ENCODE data around the gene INO80E.
A peak's percentile ranks its signal among the peaks of the same experiment; 100 is the strongest.
"Not testable (repeated sequence)": the region's sequence is repeated elsewhere in the genome, so short reads cannot be mapped to it uniquely, and the experiment has no call there.

The INO80E gene

GRCh38 chr16:29995911-29996765 lies at the start of gene INO80E:
Gene INO80E (plus strand): TSS chr16:29996241. CDS start chr16:29996311, 70 bp downstream.
- DNase-seq (ENCODE audit: low read depth in 2 of 2), result peak; percentile 99 to 100

GRCh38 chr16:29947897-29948296 lies 48.1 kb upstream of the INO80E start:
- DNase-seq (ENCODE audit: low read depth in 2 of 2), result no peak

GRCh38 chr16:29950806-29951461 lies 45.1 kb upstream of the INO80E start:
- DNase-seq (ENCODE audit: low read depth in 2 of 2), result no peak

- no peak for DNase-seq (ENCODE audit: low read depth in 2 of 2)
These were observed 44.2 kb upstream of the INO80E start for GRCh38 chr16:29951625-29952365.

GRCh38 chr16:29958756-29959155 lies 37.3 kb upstream of the INO80E start:
- no peak for DNase-seq (ENCODE audit: low read depth in 2 of 2)

GRCh38 chr16:29959293-29959692 lies 36.7 kb upstream of the INO80E start:
- DNase-seq (ENCODE audit: low read depth in 2 of 2), result no peak

- DNase-seq (ENCODE audit: low read depth in 2 of 2), result not testable (repeated sequence)
These were observed 36.2 kb upstream of the INO80E start for GRCh38 chr16:29959821-29960220.

- DNase-seq (ENCODE audit: low read depth in 2 of 2), result no peak
These were observed 34.9 kb upstream of the INO80E start for GRCh38 chr16:29961127-29961478.

- DNase-seq (ENCODE audit: low read depth in 2 of 2), result peak; percentile 88 to 92
These were observed 34.3 kb upstream of the INO80E start, which contains the start of gene TMEM219 for GRCh38 chr16:29961479-29962343. Gene TMEM219 (plus strand): TSS chr16:29962079. CDS start chr16:29963144, 1,065 bp downstream.

- no peak for DNase-seq (ENCODE audit: low read depth in 2 of 2)
These were observed 33.6 kb upstream of the INO80E start for GRCh38 chr16:29962344-29962994.

GRCh38 chr16:29963021-29963743 lies 32.9 kb upstream of the INO80E start:
- no peak for DNase-seq (ENCODE audit: low read depth in 2 of 2)

GRCh38 chr16:29968205-29968604 lies 27.8 kb upstream of the INO80E start:
- DNase-seq (ENCODE audit: low read depth in 2 of 2), result no peak

GRCh38 chr16:29971304-29971703 lies 24.7 kb upstream of the INO80E start:
- DNase-seq (ENCODE audit: low read depth in 2 of 2), result no peak

GRCh38 chr16:29972500-29972899 lies 23.5 kb upstream of the INO80E start:
- no peak for DNase-seq (ENCODE audit: low read depth in 2 of 2)

- no peak for DNase-seq (ENCODE audit: low read depth in 2 of 2)
These were observed 23.1 kb upstream of the INO80E start for GRCh38 chr16:29972992-29973383.

GRCh38 chr16:29973384-29974246 lies 22.4 kb upstream of the INO80E start, which contains the start of gene TAOK2:
Gene TAOK2 (plus strand): TSS chr16:29973868. CDS start chr16:29977773, 3,905 bp downstream.
- DNase-seq (ENCODE audit: low read depth in 2 of 2), result peak; percentile 99

- no peak for DNase-seq (ENCODE audit: low read depth in 2 of 2)
These were observed 21.5 kb upstream of the INO80E start for GRCh38 chr16:29974291-29975133.

- DNase-seq (ENCODE audit: low read depth in 2 of 2), result no peak
These were observed 20.9 kb upstream of the INO80E start for GRCh38 chr16:29975134-29975538.

All from stimulated activated CD8-positive, alpha-beta memory T cell treated with anti-CD3 and anti-CD28 coated beads, Interleukin-15, amount 100 ng/mL, for 48 hours (primary cell).